ENCODE data around the gene MYO5A.

DNA sequence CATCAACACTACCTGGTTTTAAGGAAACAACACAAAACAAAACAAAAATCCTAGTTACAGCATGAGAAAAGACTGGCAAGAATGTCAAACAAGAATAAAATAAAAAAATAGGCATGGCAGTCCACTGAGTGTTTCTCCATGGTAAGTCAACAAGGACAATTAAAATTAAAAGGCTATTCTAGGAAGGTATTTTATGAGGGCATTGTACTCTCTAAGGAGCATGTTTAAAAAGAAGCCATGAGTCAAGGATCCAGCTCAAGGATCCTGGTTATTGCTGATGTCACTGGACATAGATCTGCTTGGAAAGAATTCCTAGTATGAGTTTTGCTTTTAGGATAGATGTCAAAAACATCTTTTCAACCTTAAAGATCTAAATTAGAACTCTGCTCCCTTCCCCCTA is 106.7 kb downstream of the MYO5A start:
- TF ChIP-seq POLR2A (IDR thresholded peaks at IDR 0.05; ENCODE audit: low read depth, low read length) (no peak), POU2F2 (IDR thresholded peaks at IDR 0.05; ENCODE audit: low read depth, low read length) (no peak), POLR2AphosphoS5 (IDR thresholded peaks at IDR 0.05; ENCODE audit: low read depth, low read length) (no peak), PAX5 (IDR thresholded peaks at IDR 0.05; ENCODE audit: insufficient read depth, low read length, severe bottlenecking) (no peak), TAF1 (IDR thresholded peaks at IDR 0.05; ENCODE audit: low read depth, low read length) (no peak)
